GM21528 (cell line): ENCODE data around the gene TAPT1.
"Not testable (repeated sequence)": the region's sequence is repeated elsewhere in the genome, so short reads cannot be mapped to it uniquely, and the experiment has no call there.

Experiments used
- ATAC-seq: cut with Tn5 transposase; IDR thresholded peaks from one replicate; pipeline ENCODE4 v1.9.1; 2021; ENCODE audit warnings: mild to moderate bottlenecking, moderate library complexity; ENCODE audit not compliant: unreplicated experiment, low FRiP score

Gene TAPT1

DNA sequence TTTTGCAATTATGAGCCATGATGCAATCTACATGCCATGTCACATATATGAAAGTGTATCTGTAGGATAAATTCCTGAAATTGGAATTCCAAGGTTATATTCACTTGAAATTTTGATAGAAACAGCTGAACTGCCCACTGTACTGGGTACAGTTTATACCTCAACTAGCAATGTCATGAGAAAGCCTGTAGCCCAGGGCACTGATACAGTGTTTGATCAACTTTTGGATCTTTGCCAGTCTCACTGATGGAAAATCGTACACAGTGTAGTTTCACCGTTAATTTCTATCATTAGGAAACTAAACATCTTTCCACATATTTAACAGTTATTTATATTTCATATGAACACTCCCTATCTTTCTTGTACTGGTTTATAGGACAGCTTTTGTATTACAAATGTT, 34.2 kb downstream of the TAPT1 start:
- no peak for ATAC-seq

- no peak for ATAC-seq
Measured at GRCh38 chr4:16187455-16187854, 38.8 kb downstream of the TAPT1 start.

GRCh38 chr4:16186986-16187385, 39.3 kb downstream of the TAPT1 start:
- no peak for ATAC-seq

DNA sequence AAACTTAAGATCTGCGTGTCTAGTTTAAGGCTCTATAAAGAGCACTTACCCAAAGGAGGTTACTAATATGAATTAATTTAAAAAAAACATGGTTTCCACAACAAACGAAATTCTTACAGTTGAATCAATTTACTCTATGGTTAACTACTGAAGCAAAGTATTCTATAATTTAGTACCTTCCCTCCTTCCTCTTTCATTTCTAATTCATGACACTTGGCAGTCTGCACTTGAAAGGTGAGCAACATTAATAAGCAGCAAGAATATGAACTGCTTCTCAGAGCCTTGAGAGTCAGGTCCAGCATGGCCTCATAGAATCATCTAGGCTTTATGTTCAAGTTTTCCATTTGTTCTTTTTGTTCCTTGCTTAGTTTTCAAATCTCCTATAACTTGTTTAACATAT, 42.7 kb downstream of the TAPT1 start:
- ATAC-seq: no peak

GRCh38 chr4:16176621-16177020, 49.6 kb downstream of the TAPT1 start:
- ATAC-seq: no peak

DNA sequence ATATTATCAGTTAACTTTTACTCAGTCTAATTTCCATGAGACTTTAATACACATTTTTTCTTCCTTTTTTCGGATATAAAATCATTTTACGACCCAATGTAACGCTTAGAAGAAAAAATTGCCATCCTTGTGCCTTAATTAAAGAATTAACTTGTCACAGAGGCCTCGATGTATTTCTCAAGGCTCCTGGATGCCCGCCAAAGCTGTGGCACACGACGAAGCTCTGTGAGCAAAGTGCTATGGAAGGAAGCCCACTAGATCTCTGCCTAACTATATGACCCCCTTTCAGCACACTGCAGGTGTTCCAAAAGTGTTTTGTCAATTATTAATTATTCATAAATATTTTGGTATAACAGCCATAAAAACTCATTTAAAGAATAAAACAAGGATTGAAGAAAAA, 54.4 kb downstream of the TAPT1 start:
- no peak for ATAC-seq

GRCh38 chr4:16169490-16169889, 56.8 kb downstream of the TAPT1 start:
- ATAC-seq: no peak

GRCh38 chr4:16168710-16169388, 57.4 kb downstream of the TAPT1 start:
- no peak for ATAC-seq

GRCh38 chr4:16168144-16168543, 58.1 kb downstream of the TAPT1 start:
- ATAC-seq: no peak

DNA sequence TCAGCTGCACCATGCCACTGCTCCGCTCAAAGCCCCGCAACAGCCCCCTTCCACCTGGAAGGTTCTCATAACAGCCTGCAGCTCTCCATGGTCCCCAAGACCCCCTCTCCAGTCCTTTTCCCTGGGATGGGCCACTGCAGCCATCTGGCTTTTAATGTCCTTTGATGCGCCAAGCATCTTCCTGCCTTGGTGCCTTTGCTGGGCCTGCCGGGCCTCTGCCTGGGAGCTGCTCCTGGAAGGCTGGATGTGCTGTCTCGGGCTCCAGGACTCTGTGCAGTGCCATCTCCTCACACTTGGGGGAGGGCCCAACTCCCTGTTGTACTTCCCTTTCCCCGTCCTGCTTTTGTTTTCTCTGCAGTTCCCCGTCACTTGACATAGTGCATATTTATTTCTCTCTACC, 60.3 kb downstream of the TAPT1 start:
- ATAC-seq: no peak

- ATAC-seq: no peak
Measured at GRCh38 chr4:16162891-16163290, 63.4 kb downstream of the TAPT1 start.

GRCh38 chr4:16161851-16162408, 64.3 kb downstream of the TAPT1 start:
- ATAC-seq: no peak

- ATAC-seq: no peak
Measured at GRCh38 chr4:16160457-16160856, 65.8 kb downstream of the TAPT1 start.

GRCh38 chr4:16159286-16159685, 67.0 kb downstream of the TAPT1 start:
- ATAC-seq: no peak

- no peak for ATAC-seq
Measured at GRCh38 chr4:16158504-16158852, 67.8 kb downstream of the TAPT1 start.

DNA sequence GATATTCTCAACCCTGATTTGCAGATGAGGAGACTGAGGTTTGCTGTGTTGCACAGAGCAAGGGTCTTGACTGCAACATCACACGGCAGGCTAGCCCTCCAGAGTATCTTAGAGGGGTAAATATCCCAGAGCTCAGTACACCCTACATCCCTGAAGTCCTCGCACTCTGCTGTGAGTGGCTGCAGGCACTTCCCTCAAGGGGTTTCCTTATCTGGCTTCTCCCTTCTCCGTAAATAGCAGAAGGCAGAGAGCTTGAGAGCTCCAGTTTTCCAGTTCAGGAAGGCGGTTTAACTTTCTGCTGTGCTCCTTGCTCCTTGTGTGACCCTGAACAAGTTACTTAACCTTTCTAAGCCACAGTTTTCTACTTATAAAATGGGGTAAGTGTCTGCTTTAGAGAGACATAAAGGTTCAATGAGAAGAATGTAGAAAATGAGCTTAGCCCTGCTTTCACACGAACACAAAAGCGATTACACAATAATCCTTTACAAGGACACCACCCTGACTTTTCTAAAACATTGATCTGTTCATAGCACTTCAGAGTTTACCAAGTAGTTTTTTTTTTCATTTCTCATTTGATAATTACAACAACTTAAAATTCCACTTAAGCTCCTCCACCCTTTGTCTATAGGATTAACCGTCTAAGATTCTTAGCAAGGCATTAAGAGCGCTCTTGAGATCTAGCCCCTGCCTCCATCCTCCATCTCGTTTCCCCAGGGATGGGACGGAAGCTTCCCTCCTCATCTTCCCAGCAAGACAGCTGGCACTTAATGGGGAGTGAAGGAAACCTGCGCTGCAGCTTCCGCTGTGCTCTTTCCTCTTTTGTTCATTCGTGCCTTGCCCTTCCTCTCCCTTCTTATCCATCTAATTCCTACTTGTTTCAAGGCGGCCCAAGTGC, 68.4 kb downstream of the TAPT1 start:
- no peak for ATAC-seq

DNA sequence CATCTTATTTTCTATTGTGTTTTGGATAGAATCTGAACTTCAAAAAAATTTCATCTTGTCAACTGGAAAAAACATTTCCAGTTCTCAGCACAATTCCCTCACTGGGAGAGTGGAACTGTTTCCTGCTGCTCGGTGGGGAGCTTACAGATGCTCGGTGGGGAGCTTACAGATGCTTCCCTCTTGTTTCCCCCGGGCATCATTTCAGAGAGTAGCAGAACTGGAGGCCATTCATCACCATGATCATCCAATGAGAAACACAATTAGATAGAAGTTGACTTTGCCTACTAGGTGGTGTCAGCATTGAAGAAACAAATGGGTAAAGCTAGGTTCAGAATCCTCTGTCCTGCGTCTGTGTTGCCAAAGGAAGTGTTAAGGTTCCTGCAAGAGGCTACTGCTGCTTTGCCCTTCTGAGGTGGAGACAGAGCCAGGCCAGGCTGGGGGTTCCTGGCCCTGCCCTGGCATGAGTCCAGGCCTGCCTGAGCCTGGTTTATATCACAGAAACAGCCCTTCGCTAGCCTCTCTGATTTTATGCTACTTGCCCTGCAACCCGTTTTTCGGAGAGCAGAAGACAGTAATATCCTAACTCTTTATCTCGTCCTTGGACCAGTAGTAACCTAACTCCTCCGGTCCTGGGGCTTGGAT, 70.6 kb downstream of the TAPT1 start:
- no peak for ATAC-seq

DNA sequence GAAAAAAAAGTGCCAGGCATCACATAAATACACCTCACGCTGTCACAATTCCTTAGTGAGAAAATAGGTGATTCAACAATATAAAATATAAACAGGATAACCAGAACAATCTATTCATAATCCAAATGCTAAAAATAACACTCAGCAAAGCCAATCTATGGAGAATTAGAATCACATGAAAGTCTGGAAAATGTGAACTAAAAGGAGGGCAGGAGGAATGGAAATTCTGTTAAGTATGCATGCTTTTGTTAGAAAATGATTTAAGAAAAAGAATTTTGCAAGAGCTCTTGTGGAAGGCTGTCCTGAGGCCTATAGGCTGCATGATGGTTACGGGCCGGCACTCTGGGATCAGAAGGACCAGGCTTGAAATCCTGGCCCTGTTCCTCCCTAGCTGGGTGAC, 71.8 kb downstream of the TAPT1 start:
- ATAC-seq: no peak

GRCh38 chr4:16150716-16151115, 75.6 kb downstream of the TAPT1 start:
- no peak for ATAC-seq

DNA sequence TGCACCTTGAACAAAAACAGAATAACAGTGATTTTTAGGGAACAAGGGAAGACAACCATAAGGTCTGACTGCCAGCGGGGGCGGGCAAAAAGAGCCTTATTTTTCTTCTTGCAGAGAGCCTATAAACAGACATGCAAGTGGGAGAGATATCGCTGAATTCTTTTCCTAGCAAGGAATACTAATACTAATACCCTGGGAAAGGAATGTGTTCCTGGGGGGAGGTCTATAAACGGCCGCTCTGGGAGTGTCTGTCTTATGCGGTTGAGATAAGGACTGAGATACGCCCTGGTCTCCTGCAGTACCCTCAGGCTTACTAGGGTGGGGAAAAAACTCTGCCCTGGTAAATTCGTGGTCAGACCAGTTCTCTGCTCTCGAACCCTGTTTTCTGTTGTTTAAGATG, 81.4 kb downstream of the TAPT1 start:
- ATAC-seq: not testable (repeated sequence)

- ATAC-seq: no peak
Measured at GRCh38 chr4:16142598-16143310, 83.5 kb downstream of the TAPT1 start.
